Stimulated activated CD4-positive, alpha-beta T cell treated with anti-CD3 and anti-CD28 coated beads, Interleukin-1b, Interleukin-23, amount 100 ng/mL, for 48 hours (primary cell): ENCODE results near the gene SELENOO.
"Not testable (repeated sequence)": the region's sequence is repeated elsewhere in the genome, so short reads cannot be mapped to it uniquely, and the experiment has no call there.

ENCODE experiments used
- DNase-seq: peaks from one replicate; pipeline ENCODE4 v3.0.0-alpha.2; 2020

Gene SELENOO, protein sequence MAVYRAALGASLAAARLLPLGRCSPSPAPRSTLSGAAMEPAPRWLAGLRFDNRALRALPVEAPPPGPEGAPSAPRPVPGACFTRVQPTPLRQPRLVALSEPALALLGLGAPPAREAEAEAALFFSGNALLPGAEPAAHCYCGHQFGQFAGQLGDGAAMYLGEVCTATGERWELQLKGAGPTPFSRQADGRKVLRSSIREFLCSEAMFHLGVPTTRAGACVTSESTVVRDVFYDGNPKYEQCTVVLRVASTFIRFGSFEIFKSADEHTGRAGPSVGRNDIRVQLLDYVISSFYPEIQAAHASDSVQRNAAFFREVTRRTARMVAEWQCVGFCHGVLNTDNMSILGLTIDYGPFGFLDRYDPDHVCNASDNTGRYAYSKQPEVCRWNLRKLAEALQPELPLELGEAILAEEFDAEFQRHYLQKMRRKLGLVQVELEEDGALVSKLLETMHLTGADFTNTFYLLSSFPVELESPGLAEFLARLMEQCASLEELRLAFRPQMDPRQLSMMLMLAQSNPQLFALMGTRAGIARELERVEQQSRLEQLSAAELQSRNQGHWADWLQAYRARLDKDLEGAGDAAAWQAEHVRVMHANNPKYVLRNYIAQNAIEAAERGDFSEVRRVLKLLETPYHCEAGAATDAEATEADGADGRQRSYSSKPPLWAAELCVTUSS

DNA sequence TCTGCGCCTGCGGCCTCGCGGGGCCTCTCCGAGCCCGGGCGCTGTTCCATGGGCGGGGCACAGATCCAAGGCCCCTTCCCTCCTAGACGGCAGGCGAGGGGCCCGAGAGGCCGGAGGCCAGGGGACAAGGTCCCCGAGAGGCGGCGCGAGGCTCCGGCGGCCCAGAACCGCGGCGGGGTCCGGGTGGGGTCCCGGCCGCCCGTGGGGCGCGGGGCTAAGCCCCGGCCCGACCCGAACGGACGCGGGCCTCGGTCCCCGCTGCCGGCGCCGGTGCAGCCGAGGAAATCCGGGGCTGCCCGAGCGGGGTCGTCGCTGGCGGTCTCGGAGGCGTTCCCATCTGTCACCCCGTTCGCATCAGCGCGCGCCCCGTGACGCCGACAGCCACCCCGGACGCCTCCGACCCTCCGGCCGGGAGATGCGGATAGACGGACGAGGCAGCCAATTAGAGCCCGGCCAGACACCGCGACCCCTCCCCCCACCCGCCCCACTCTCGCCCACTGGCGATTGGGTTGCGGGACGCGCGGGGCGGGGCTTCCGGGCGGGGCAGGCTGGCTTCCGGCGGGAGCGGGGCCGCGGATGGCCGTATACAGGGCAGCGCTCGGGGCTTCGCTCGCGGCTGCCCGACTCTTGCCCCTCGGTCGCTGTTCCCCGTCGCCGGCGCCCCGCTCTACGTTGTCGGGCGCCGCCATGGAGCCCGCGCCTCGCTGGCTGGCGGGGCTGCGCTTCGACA lies at the start of gene SELENOO:
Gene SELENOO, plus strand, starts transcription at position 551 of the 730 bp plus-strand sequence. Its CDS starts 26 bp downstream, at position 577.
- peak; percentile 90 for DNase-seq

DNA sequence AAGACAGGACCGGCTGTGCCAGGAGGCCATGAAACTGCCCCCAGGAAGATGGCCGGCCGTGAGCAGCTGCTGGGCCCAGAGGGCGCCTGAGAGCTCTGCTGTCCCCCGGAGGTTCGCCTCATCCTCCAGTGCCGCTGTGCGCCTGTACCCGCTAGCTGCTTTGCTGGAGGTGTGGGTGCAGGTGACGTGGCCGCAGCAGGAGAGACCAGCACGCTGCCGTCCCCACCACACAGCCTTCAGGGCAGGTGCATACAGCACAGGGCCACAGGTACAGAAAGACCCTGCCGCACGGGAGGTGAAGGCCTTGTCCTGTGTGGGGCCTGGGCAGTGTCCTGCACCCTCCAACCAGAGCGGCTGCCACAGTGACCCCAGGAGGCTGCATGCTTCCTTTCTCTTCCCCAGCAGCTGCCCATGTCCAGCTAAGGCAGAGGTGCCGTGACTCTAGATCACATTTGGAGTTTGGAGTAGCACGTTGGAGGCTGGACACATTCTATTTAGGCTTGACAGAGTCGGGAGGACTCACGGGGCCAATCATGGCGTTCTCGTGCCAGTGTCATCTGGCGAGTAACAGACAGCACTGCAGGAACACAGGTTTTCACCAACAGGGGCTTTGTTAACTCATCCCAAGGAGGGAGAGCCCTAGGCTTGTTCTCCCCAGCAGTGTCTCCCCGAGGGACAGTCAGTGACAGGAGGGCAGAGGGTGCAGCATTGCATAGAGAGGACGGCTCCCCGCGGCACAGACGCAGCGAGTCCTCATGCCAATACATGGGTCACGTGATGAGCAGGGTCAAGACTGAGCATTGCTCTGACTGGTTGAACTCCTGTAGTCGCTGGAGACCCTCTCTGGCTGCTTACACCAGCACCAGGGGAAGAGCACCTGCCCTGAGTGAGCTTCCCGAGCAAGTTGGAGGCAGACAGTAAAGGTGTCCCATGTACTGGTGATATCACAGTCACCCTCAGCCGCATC lies 49.0 kb upstream of the SELENOO start:
- no peak for DNase-seq

DNA sequence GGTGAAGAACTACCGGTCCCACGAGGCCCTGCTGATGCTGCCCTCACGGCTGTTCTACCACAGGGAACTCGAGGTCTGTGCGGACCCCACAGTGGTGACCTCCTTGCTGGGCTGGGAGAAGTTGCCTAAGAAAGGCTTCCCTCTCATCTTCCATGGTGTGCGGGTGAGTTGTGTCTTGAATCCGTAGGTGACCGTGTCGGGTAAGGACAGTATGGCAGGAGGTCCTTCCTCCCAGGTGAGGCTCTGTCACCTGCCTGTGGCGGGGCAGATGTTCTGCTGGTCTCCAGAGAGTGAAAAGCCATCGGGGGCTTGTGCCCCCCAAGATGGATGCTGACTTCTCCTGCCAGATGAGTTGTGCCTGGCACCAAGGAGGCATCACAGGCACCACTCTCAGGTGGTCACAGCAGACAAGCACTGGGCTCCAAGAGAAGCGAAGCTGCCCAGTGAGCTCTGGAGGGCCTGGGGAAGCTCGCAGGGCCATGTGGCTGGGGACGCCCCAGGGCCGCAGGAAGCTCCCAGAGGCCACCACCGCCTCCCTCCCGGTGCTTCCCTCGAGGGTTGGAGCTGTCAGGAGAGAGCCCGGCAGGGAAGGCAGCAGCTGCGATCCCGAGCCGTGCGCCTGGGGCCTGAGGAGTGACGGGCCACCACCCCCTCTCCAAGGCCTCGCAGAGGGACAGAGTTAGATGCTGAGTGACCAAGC lies 47.6 kb upstream of the SELENOO start:
- DNase-seq: no peak

DNA sequence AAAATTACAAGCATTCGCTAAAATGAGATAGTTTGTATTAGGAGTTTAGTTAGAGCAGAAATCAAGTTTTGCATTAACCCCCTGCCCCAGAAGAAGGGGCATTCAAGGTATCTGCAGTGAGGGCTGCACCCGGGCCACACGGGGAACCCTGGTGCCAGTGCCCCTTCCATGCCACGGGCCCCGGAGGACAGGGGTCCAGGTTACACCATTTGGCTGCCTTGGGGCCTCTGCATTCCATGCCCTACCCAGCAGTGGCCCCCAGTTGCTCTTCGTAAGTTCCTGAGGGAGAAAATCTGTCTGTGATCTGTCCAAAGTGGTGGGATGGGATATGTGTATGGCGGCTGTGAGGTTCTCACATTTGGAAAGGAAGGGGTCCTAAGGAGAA lies 47.1 kb upstream of the SELENOO start:
- DNase-seq: no peak

DNA sequence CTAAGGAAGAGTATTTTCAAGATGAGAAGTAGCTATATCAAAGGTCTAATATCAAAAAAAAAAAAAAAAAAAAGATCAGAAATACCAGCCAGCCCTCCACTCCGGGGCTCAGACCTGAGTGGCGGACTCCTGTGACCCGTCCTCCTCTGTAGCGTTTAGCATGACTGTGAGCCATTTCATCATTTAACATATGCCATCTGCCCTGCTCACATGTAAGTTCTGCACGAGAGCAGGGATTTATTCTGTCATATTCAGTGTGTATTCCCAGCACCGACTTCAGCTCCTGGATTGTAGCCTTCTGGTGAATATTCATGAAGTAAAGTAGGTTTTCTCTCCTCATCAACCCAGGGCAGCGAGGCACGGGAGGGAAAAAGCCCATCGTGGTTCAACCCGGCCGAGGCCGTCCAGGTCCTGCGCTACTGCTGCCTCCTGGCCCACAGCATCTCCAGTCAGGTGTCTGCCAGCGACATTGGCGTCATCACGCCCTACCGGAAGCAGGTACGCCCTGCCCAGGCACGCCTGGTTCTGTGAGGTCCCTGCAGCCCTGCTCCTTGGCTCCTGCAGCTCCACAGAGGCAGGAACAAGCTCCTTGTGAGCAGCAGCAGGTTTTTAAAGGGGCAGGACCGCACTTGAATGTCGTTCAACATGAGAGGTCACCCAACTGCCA lies 43.0 kb upstream of the SELENOO start:
- no peak for DNase-seq

DNA sequence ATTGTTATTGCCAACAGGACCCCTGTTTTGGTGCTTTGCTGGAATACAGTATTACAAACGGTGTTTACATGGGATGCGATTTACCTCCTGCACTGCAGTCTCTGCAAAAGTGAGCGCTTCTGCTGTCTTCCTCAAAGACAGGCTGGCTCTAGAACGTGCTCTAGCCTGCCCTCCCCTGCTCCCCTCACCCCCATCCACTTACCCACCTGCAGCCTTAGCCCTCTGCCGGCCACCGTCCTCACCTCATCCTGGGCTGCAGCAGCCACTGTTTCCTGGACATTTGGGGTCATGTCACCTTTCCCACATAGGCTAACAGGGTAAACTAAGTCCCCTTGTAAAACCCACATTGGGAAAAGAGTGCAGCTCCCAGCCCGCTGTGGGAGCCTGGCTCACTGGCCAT lies 39.9 kb upstream of the SELENOO start:
- DNase-seq: no peak

DNA sequence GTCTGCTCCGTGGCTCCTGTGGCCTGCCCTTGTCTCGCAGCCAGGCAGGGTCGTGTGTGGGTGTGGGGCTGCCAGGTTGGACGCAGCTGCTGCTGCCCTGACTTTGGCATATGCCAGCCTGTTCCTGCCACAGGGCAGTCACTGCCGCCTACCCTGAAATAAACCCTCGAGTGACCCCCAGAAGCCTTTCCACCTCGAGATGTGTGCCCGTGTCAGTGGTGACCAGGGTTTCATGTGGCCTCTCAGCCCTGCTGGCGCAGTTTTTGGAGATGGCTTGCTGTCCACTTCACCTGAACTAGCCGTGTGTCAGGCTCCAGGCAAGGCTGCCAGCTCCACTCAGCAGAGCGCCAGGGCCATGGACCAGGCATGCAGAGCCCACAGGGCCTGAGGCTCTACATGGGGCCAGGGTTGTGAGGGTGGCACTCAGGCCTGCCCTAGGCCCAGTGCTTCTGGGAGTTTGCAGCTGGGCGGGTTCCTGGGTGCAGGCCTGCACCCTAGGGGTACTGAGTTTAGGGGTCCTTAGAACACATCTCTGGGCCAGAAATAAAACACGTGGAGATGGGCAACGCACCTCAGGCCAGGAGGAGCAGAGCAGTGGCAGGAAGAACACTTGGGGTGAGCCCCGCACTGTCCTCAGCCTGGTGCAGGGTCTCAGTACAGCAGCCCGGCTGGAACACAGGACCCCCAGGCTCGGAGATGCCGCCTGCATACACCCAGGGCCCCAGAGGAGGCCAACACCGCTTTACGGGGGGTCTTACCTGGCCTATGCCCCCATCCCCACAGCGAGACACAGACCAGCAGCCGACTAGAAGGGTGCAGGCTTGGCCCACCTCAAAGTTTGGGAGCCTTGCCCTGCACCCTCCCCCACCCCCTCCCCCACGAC lies 39.1 kb upstream of the SELENOO start:
- DNase-seq: no peak

DNA sequence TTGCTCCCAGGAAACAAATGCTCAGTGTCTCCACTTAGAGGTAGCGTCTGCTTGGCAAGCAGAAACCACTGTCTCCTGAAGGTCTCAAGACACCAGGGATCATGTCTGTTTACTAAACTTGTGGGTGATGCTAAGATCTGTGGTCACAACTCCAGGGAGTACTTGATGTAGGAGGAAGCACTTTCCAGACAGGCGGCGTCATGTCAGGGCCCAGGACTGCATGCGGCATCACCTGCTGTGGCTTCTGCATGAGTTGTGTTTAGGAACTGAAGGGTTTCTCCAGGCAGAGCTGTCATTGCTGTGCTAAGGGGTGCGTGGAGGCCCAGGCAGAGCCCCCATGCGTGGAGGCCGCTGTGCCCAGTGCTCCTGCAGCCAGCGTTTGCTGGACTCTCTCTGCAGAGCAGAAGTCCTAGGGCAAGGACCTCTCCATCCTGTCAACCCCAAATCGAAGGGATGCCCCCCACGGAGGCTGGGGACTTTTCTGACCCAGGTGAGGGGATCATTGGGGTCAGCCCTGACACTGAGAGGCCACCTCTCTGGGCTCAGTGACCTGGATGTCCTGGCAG lies 38.3 kb upstream of the SELENOO start:
- no peak for DNase-seq

DNA sequence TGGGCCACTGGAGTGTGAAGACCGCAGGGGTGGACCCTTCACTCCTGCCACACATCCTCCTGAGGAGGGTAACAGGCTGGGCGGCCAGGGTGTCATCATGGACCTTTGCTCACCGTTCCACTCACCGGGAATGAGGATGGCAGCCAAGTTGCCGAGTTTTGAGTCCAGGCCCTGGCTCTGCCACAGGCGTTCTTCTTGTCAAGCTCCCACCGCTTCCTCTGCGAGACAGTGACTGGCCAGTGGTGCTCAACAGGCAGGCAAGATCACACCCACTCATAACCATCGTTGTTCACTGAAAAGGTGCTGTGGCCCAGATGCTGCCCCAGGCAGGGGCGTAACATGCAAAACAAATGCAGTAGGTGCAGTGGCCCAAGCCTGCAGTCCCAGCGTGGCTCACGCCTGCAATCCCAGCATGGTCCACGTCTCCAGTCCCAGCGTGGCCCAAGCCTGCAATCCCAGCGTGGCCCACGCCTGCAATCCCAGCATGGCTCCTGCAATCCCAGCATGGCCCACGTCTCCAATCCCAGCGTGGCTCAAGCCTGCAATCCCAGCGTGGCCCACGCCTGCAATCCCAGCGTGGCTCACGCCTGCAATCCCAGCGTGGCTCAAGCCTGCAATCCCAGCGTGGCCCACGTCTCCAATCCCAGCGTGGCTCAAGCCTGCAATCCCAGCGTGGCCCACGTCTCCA lies 35.2 kb upstream of the SELENOO start:
- no peak for DNase-seq

DNA sequence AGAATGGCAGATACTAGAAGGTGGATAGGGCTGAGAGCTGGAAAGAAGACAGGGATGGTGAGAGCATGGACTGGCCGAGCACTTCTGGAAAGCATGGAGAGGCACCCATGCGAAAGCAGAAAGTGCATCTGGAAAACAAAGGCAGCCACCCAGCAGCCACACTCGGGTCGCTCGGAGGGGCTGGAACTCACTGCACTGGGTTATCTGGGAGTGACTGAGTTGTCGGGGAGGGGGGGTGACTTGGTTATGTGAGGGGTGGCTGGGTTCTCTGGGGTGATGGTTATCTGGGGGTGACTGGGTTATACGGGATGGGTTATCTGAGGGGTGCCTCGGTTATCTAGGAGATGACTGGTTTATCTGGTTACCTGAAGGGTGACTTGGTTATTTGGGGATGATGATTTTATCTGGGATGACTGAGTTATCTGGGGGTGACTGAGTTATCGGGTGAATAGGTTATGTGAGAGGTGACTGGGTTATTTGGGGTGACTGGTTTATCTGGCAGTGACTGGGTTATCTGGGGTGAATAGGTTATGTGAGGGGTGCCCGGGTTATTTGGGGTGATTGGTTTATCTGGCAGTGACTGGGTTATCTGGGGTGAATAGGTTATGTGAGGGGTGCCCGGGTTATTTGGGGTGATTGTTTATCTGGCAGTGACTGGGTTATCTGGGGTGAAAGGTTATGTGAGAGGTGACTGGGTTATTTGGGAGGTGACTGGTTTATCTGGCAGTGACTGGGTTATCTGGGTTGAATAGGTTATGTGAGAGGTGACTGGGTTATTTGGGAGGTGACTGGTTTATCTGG lies 32.9 kb upstream of the SELENOO start:
- no peak for DNase-seq

DNA sequence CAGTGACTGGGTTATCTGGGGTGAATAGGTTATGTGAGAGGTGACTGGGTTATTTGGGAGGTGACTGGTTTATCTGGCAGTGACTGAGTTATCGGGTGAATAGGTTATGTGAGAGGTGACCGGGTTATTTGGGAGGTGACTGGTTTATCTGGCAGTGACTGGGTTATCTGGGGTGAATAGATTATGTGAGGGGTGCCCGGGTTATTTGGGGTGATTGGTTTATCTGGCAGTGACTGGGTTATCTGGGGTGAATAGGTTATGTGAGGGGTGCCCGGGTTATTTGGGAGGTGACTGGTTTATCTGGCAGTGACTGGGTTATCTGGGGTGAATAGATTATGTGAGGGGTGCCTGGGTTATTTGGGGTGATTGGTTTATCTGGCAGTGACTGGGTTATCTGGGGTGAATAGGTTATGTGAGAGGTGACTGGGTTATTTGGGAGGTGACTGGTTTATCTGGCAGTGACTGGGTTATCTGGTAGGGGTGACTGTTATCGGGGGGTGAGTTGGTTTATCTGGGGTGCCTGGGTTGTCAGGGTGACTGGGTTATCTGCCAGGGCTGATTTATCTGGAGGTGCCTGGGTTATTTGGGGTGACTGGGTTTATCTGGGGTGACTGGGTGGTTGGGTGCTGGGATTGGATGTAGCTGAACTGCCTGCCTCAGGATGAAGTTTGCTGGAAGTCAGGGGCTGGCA lies 32.2 kb upstream of the SELENOO start:
- DNase-seq: not testable (repeated sequence)

DNA sequence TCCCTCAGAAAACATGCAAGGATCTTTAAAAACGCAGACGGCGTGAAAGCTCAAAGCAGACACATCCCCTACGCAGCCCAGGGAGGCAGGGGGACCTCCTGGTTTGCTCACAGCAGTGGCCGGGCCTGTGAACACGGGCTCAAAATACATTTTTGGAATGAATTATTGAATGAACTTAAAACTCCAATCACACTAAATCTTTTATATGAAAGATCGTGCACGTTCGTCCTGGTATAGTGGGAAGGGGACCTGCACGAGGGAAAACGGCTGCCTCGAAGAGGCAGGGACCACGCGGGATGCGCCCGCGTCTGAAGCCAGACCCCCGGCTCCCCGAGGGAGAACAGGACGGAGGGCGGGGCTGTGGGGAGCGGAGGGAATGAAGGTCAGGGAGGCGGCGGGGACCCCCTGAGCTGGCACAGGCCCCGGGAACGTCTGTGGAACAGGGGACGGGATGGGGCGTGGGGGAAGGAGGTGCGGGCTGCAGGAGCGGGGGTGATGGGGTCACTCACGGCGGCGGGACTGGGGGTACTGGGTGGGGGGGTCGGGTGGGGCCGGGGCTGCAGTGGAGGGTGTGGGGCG lies 31.5 kb upstream of the SELENOO start:
- DNase-seq: no peak

DNA sequence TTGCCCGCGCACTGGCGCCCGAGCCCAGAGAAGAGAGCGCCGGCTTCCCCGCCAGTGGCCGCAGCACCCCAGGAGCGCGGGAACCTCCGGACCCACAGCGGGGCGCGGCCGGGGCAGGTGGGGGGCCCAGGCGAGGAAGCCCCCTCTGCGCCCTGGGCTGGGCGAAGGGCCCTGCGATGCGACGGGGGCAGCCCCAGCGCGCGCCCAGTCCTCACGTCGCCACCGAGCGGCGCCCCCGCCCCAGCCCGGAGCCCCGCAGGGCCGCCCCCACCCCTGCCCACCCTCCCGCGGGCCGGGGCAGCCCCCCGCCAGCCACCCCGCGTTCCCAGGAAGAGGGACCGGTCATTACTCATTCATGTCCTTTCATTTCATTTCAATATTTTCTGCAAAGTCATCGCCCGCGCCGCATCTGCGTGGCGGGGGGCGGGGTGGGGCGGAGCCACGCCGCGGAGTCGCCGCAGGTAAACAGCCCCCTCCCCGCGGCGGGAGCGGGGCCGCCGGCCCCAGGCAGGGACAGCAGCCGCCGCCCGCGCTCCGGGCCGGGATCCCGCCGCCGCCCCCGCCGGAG lies 31.0 kb upstream of the SELENOO start:
- peak; percentile 64 for DNase-seq

DNA sequence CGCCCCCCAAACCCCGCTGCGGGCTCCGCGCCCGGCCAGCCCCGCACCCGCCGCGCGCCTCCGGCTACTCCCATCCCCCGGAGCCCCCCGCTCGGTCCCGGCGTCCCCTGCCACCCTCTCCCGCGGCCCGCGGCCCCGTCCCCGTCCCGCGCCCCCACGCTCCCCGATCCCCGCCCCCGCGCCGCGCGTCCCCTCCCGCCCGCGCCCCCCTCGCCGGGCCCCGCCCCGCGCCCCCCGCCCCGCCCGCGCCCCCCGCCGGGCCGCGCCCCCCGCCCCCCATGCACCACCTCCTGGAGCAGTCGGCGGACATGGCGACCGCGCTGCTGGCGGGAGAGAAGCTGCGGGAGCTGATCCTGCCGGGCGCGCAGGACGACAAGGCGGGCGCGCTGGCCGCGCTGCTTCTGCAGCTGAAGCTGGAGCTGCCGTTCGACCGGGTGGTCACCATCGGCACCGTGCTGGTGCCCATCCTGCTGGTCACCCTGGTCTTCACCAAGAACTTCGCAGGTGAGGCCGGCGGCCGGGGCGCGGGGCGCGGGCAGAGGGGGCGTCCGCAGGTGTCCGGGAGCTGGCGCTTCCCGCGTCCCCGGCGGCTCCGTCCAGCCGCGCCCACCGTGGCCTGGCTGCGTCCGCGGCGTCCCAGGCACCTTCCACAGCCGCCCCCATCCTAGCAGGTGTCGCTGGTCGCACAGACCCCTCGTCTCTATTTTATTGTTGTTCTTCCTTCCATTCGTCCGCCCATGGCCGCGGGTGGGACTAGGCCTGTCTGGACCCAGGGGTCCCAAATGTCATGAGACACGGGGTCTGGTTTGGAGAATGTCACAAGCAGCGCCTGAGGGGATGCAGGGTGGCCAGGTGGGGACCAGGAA lies 30.1 kb upstream of the SELENOO start, which contains the start of gene PANX2:
Gene PANX2, plus strand, starts transcription at position 279 of the 866 bp plus-strand sequence. Its CDS starts 0 bp downstream, at position 279.
- DNase-seq: no peak

DNA sequence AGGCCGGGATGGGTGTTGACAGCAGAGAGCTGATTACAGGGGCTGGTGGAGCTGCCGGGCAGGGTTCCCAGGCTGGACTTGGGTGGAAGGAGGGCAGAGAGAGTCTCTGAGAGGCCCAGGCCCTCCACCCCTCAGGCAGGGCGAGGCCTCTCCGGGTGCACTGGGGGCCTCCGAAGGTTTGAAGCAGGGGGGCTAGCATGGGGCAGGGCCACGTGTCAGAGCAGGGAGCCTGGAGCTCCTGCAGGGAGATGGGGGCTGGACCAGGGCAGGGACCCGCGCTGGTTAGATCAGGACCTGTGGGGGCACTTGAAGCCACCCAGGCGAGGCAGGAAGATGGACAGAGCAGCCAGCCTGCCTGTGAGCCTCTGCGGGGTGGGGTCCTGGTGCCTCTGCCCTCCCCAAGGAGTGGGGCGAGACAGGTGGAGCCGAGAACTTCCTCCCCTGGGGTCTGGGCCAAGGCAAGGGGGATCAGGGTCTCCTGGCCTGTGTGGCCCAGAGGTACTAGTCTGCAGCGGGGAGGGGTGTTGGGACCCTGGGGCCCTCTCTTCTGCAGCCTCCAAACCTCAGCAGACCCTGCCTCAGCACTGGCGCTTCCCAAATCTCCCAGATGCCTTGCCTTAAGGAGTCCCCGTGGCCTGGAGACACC lies 29.4 kb upstream of the SELENOO start:
- no peak for DNase-seq
